Cardiac fibroblast (primary cell): Measurements from ENCODE around the gene SALL3.

Source experiments
- DNase-seq, 2 donors: peaks; one replicate each; pipeline versions ENCODE4 v3.0.0 to v3.0.0-alpha.2; 2010; ENCODE audit warnings: low read depth in 2 of 2
- H3K4me3 ChIP-seq, 2 donors: replicated peaks in 1 of 2; 1 replicate in 1 of 2; 2 replicates in 1 of 2; pipeline ENCODE4 v1.5.1; 2011; ENCODE audit warnings: low read depth in 2 of 2, low read length in 2 of 2, mild to moderate bottlenecking in 2 of 2, moderate library complexity in 1 of 2
- CTCF ChIP-seq: IDR thresholded peaks from one replicate; pipeline ENCODE4 v1.5.1; 2011; ENCODE audit warnings: low read depth, mild to moderate bottlenecking, low read length, inconsistent platforms

The SALL3 gene

DNA sequence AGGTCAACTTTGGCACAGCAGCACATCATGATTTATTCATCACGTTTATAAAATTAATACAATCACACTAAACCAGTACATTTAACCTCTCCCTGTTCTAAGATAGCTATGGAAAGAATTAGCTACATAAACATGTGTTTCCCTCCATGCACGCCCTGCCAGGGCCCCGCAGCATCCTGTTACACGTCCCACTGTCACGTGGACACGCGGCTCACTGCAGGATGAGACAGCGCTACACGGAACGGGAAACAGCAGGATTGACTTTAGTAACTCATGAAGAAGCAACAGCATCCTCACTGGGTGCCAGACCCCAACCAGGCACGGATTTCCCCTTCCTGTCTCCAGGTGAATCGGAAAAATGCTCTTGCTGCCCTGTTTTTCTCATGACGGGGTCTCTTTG lies 30.9 kb upstream of the SALL3 start:
- no peak for DNase-seq
- no peak for TF ChIP-seq CTCF
- H3K4me3 ChIP-seq = no peak overlapping the region

DNA sequence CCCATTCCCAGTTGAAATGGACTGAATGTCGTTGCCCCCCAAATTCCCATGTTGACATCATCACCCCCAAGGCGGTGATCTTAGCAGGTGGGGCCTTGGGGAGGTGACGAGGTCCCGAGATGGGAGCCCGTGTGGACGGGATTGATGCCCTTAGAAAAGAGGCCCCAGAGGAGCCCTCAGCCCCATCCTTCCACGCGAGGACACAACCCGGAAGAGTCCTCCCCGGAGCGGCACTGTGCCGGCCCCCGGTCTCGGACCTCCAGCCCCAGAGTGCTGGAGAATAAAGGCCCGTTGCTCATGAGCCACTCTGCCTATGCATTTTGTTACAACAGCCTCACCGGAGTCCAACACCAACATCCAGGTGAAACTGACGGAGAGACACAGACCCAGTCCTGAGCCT lies 30.4 kb upstream of the SALL3 start:
- no peak for DNase-seq
- no peak for TF ChIP-seq CTCF
- H3K4me3 ChIP-seq = no peak overlapping the region

- no peak overlapping the region for H3K4me3 ChIP-seq
- DNase-seq = no peak
- TF ChIP-seq CTCF = no peak
Observed at GRCh38 chr18:78950386-78950785, 29.2 kb upstream of the SALL3 start.

DNA sequence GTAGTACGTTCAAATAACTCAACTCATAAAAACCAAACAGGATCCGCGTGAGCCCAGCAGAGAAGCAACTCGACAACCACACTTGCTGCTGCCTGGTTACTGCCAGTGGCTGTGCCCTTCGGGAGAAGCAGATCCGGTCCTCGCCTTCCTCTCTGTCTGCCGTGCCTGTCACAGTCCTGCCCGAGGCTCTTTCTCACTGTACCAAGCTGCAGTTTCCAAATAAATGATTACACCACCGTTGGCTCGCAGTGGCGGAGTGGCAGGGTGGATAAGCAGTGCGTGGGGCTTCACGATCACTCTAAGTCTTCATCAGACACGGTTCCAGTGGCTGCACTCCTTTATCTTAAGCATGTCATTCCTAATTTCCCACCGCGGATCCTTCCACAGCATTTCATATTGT lies 26.1 kb upstream of the SALL3 start:
- TF ChIP-seq CTCF = no peak
- no peak for DNase-seq
- H3K4me3 ChIP-seq = no peak overlapping the region

GRCh38 chr18:78955051-78955450 lies 24.6 kb upstream of the SALL3 start:
- no peak for TF ChIP-seq CTCF
- H3K4me3 ChIP-seq = no peak overlapping the region

GRCh38 chr18:78957140-78957539 lies 22.5 kb upstream of the SALL3 start:
- no peak for TF ChIP-seq CTCF
- H3K4me3 ChIP-seq = no peak overlapping the region
- no peak for DNase-seq

More at GRCh38 chr18:78955051-78955450, 24.6 kb upstream of the SALL3 start:
- no peak for DNase-seq

DNA sequence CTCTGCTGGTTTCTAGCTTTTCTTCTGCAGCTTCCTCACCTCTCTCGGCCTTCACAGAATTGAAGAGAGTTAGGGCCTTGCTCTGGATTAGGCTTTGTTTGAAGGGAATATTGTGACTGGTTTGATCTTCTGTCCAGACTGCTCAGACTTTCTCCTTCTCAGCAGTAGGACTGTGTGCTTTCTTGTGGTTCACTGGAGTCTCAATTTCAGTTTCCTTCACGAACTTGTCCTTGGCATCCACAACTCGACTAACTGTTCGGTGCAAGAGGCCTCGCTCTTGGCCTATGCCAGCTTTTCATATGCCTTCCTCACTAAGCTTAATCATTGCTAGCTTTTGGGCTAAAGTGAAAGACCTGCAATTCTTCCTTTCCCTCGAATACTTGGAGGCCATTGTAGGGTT lies 18.9 kb upstream of the SALL3 start:
- no peak for TF ChIP-seq CTCF
- no peak overlapping the region for H3K4me3 ChIP-seq
- no peak for DNase-seq
